Embryonic facial prominence (tissue), 1 donor: Measurements from ENCODE around the gene ZNF235.
"Not testable (repeated sequence)": the region's sequence is repeated elsewhere in the genome, so short reads cannot be mapped to it uniquely, and the experiment has no call there.

Experiments used
- DNase-seq: peaks from one replicate; pipeline ENCODE4 v3.0.0-alpha.2; 2016; ENCODE audit errors: extremely low spot score

The ZNF235 gene

GRCh38 chr19:44304659-44305193, at the start of gene ZNF235:
Gene ZNF235, minus strand, starts transcription at chr19:44305025. Its CDS starts 1,621 bp downstream, at chr19:44303404.
- peak; percentile 90 for DNase-seq

DNA sequence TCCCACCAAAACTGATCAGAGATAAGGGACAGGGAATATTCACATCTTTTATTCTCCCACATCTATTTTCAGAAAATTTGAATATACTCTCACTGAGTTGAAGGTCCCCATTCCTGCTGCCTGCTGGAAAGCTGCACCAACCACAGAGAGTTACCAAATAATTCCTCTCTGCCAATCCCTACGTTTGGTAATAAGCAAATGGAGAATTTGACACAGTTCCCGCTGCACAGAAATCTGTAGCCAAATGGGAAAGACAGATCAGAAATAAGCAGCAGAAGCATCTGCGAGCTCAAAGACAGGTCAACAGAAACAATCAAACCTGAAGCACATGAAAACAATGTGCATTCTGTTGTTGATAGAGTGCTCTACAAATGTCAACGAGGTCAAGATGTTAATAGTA, 41.7 kb upstream of the ZNF235 start:
- DNase-seq: no peak

DNA sequence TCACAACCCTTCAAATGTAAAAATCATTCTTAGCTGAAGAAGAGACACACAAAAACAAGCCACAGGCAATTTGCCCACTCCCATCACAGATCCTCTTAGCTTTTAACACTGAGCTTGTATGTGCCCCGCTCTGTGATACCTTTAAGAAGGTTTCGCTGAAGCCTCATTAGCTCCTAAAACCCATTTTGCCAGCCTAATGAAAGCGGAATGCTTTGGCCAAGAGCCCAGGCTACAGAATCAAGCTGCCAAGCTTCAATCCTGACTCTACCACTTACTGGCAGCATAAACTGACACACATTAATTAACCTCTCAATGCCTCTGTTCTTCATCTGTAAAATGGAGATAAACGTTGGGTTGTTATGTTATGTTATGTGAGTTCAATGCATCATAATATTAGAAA, 41.1 kb upstream of the ZNF235 start:
- no peak for DNase-seq

GRCh38 chr19:44344255-44344654, 39.4 kb upstream of the ZNF235 start:
- no peak for DNase-seq

GRCh38 chr19:44341794-44342193, 37.0 kb upstream of the ZNF235 start:
- no peak for DNase-seq

GRCh38 chr19:44334639-44335038, 29.8 kb upstream of the ZNF235 start:
- DNase-seq: not testable (repeated sequence)

- DNase-seq: no peak
These were observed 27.3 kb upstream of the ZNF235 start for GRCh38 chr19:44332145-44332544.

DNA sequence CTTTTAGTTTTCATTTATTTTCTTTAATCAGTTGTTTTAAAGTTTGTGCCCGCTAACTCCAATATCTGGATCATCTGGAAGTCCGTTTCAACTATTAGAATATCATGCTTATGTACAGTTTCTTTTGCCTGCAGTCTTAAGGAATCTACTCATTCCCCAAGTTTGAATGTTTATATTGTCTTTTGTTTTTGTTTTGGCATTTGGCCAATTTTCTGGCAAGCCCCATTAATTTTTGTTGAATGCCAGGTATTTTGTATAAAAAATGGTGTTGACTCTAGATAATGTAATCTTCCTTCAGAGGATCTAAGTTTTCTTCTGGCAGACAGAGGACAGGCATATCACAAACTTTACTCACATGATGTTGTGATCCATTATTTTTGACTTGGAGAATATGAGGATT, 11.1 kb upstream of the ZNF235 start:
- DNase-seq: no peak

DNA sequence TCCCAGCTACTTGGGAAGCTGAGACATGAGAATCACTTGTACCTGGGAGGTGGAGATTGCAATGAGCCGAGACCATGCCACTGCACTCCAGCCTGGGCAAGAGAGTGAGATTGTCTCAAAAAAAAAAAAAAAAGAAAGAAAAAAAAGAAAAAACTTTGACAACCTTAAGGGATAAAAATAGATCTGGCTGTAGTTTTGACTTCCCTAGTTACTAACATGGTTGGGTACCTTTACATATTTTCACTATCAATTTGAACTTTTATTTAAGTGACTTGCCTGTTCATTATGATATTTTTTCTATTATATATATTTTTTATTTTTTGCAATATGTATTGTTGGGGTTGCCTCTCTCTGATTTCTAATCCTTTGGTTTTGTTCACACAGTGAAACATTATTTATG, 8.4 kb upstream of the ZNF235 start:
- no peak for DNase-seq

DNA sequence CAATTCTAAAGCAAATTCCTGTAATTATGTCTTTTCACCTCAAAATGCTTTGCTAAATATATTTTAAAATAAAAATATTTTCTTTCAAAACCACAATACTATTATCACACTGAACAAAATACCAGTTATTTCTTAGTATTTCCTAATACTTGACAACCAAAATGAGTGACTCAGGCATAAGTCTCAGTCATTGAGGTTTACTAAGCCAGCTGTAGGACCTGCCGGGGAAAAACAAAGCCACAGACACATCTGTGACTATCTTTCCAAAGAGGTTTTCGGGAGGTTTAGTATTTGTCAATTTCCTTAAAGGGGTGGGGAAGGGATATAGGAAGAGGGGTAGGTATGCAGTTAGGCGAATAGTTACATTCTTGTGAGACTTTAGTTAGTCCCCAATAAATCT, 3.2 kb upstream of the ZNF235 start:
- DNase-seq: no peak

- DNase-seq: no peak
These were observed 1.5 kb upstream of the ZNF235 start for GRCh38 chr19:44306283-44306682.

- DNase-seq: no peak
These were observed 632 bp upstream of the ZNF235 start for GRCh38 chr19:44305457-44305856.

DNA sequence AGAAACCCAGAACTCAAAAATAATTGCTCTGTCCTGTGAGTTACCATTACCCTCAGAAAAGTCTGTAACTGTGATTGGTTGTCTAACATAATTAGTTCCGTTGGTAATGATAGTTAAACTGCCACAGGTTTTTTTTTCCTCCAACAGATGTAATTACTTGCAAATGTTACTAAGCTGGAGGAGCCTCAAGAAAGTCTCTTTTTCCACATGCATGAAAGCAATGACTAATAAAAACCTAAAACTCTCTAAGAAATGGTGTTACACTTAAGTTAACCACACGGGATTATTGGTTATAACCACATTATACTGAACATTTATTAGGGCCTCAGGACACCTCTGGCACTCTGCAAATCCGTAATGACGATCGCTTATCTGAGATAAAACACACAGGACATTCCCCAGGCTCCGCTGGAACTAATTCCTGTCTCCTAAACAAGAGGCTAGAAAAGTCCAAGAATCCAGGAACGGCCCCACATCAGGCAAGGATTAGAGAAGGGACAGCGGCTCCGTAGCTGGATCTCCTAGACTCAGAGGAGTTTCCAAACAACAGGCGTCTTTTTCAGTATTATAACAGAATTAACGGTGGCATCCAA, 753 bp downstream of the ZNF235 start:
- DNase-seq: peak; percentile 7

GRCh38 chr19:44303320-44303719, 1.5 kb downstream of the ZNF235 start:
- peak; percentile 44 for DNase-seq

DNA sequence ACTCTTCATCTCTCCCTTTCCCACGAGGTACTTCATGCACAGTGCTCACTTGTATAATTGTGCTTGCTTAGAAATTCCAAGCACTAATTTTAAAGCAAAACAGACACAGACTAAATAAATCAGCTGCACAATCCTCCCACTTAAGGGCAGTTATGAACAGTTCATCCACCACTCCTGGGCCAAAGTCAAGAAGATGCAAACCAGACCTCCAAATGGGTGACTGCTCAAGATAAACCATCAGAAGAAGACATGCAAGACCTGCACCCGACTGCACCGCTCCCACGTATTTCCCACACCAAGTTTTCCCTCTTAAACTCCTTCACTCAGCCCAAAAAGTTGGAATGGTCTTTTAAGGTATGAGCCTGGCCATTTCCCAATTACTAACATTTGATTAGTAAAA, 19.9 kb downstream of the ZNF235 start:
- no peak for DNase-seq

- DNase-seq: no peak
These were observed 22.0 kb downstream of the ZNF235 start for GRCh38 chr19:44282846-44283245.

DNA sequence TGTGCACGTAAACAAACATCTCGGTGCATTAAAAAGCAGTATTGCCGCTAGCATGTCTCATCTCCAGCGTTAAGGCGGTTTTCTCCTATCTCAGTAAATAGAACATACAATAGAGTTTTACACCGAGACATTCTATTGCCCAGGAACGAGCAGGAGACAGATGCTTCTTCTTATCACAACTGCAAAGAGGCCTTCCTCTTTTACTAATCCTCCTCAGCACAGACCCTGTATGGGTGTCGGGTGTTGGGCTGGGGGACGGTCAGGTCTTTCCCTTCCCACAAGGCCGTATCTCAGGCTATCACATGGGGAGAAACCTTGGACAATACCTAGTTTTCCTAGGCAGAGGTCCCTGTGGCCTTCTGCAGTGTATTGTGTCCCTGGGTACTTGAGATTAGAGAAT, 23.9 kb downstream of the ZNF235 start:
- no peak for DNase-seq

DNA sequence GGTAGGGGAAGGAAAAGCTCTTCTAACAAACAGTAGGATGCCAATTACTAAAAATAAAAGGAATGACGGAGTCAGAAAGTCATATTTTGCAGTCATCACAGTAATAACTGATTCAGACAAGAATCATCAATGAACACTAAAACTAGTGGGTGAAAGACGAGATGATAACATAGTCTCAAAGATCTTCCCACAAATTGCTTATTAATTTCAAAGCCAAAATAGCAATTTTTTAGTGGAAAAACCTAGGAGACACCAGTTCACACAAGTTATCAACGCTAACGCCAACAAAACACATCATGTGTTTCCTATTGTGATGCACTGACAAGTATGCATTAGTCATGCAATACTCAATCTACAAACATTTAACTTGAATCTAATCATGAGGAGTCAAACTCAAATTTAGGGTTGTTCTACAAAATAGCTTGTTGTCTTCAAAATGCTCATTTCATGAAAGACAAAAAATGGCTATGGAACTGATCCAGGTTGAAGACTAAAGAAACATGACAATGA, 26.6 kb downstream of the ZNF235 start:
- no peak for DNase-seq

DNA sequence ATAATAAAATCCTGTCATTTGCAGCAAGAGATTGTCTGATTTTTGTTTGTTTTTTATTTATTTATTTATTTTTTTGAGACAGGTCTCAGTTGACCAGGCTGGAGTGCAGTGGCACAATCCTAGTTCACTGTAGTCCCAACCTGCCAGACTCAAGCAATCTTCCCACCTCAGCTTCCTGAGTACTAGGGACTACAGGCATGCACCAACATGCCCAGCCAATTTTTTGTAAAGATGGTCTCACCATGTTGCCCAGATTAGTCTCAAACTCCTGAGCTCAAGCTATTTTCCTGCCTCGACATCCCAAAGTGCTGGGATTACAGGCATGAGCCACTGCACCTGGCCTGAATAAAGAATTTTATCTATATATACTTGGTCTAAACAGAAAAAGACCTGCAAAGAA, 27.5 kb downstream of the ZNF235 start:
- no peak for DNase-seq

DNA sequence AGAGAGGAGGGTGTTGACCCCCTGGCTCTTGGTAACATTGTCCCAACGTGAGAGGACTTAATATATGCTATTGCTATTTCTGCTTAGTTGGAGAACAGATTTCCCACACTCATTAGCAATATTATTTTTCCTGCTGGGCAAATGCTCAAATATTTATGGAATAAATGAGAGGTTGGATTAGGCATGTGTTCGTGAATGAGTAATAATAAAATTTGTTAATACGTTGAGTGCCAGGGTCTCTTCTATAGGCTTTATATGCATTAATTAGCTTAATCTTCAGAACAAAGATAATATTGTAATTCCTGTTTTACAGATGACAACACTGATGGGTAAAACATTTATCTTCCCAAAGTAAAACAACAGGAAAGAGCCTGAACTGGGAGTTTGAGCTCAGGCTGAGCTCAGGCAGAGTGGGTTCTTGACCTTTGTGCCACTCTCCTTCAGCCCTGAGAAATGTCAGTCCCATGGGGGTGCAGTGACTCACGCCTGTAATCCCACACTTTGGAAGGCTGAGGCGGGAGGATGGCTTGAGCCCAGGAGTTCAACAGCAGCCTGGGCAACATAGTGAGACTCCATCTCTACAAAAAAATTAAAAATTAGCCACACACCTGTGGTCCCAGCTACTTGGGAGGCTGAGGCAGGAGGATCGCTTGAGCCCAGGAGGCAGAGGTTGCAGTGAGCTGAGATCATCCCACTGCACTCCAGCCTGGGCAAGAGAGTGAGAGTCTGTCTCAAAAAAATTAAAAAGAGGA, 44.0 kb downstream of the ZNF235 start:
- no peak for DNase-seq

GRCh38 chr19:44260343-44260681, 44.5 kb downstream of the ZNF235 start:
- DNase-seq: no peak

- DNase-seq: no peak
These were observed 45.9 kb downstream of the ZNF235 start for GRCh38 chr19:44258835-44259413.

DNA sequence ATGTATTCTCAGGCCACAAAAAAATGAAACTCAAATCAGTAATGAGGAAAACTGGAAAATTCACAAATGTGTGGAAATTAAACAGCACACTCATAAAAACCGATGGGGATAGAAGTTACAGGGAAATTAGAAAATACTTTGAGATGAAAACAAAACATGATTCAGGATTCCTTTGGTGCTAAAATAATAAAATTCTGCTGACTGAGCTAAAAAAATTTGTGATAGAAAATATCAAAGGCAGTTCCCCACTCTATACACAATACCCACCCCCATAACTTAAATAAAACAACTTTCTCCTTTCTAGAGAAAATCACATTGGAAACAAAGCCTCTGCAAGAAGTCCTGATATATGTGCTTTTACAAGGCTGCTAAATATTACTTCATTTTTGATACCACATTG, 46.7 kb downstream of the ZNF235 start:
- DNase-seq: no peak
